Stimulated activated CD8-positive, alpha-beta memory T cell treated with anti-CD3 and anti-CD28 coated beads, Interleukin-15, amount 100 ng/mL, for 4 hours (primary cell): ENCODE measurements around the gene TMCC1.
"Not testable (repeated sequence)": the region's sequence is repeated elsewhere in the genome, so short reads cannot be mapped to it uniquely, and the experiment has no call there.

Experiments
- DNase-seq, 2 donors: peaks; one replicate each; pipeline ENCODE4 v3.0.0-alpha.2; 2020; ENCODE audit warnings: low read depth in 2 of 2

The TMCC1 gene

GRCh38 chr3:129687586-129688125 lies 205.9 kb downstream of the TMCC1 start:
- no peak for DNase-seq

- no peak for DNase-seq
Measured at GRCh38 chr3:129686941-129687340, 206.6 kb downstream of the TMCC1 start.

GRCh38 chr3:129684270-129684669 lies 209.2 kb downstream of the TMCC1 start:
- DNase-seq = no peak

GRCh38 chr3:129683201-129683600 lies 210.3 kb downstream of the TMCC1 start:
- DNase-seq = no peak

GRCh38 chr3:129676985-129677384 lies 216.5 kb downstream of the TMCC1 start:
- DNase-seq = no peak

- DNase-seq = not testable (repeated sequence)
Measured at GRCh38 chr3:129674798-129675123, 218.8 kb downstream of the TMCC1 start.

GRCh38 chr3:129673897-129674797 lies 219.4 kb downstream of the TMCC1 start:
- no peak for DNase-seq

GRCh38 chr3:129673012-129673411 lies 220.5 kb downstream of the TMCC1 start:
- no peak for DNase-seq

GRCh38 chr3:129672412-129672811 lies 221.1 kb downstream of the TMCC1 start:
- no peak for DNase-seq

GRCh38 chr3:129665024-129665768 lies 228.3 kb downstream of the TMCC1 start:
- DNase-seq = no peak

GRCh38 chr3:129663930-129664646 lies 229.4 kb downstream of the TMCC1 start:
- DNase-seq = no peak

GRCh38 chr3:129663045-129663446 lies 230.5 kb downstream of the TMCC1 start:
- no peak for DNase-seq

GRCh38 chr3:129662191-129662608 lies 231.3 kb downstream of the TMCC1 start:
- DNase-seq = no peak

GRCh38 chr3:129661766-129662165 lies 231.7 kb downstream of the TMCC1 start:
- DNase-seq = no peak

GRCh38 chr3:129658110-129658843 lies 235.2 kb downstream of the TMCC1 start:
- no peak for DNase-seq

- no peak for DNase-seq
Measured at GRCh38 chr3:129657261-129658046, 236.1 kb downstream of the TMCC1 start.

- DNase-seq = no peak
Measured at GRCh38 chr3:129656659-129657247, 236.8 kb downstream of the TMCC1 start.

- DNase-seq = no peak
Measured at GRCh38 chr3:129655291-129655700, 238.2 kb downstream of the TMCC1 start.

GRCh38 chr3:129654131-129654530 lies 239.4 kb downstream of the TMCC1 start:
- no peak for DNase-seq

- no peak for DNase-seq
Measured at GRCh38 chr3:129653019-129653418, 240.5 kb downstream of the TMCC1 start.
